Measurements from ENCODE around the gene FUBP3. TPM values are rescaled to one million over a fixed set of nuclear protein-coding genes. Genes with fewer than 3 reads are reported as not detected.

FUBP3 gene
- total and polyA plus RNA-seq, 3 donors from 2014 or later, result 59.4 to 88.7 (median 85.3) TPM

DNA sequence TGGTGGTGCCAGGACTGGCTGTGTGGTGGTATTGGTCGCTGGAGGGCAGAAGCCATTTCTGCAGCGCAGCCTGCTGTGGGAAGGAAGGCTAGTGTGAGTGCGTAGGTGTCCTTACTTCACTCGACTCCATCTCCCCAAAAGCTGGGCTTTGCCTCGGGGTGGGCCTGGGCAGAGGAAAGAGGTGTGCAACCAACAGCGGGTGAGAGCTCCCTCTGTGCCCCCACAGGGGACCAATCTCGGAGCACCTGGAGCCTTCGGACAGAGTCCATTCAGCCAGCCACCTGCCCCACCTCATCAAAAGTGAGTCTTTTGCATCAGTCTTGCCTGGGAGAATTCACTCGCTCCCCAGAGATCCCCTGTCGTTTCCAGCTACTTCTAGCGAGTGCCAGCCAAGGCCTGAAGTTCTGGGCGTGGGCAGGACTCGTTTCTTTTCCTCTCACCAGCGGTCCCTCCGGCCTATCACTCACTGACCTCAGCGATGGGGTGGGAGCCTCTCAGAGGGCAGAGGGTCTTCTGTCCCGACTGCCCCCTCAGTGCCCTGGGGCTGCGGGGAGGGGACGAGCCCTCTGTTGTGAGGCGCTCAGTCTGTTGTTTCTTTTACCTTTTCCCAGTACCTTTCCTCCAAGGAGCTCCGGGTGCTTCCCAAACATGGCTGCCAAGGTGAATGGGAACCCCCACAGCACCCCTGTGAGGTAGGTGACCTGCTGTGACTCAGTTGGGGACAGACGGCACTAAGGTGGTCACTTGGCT lies 52.1 kb downstream of the FUBP3 start:
- Histone ChIP-seq H3K9me3 (no peaks in the 10 kb centered on the region), H3K36me3 (ENCODE audit: low read depth, missing control alignments) (peaks cover 4% of the 10 kb centered on the region), H3K27me3 (no peaks in the 10 kb centered on the region), H3K4me3 (no peak overlapping the region), H3K27ac (no peak overlapping the region), H3K4me1 (no peaks in the 10 kb centered on the region)
- WGBS, 2 donors, result 90 to 98% methylated on average over 16 to 22 of the region's 22 CpGs
- intact Hi-C loops (cut with DNase I; ENCODE audit: low total_unique reads), result no loop called here
- no peak for DNase-seq
- TF ChIP-seq CTCF (IDR thresholded peaks at IDR 0.05) (no peak), POLR2A (IDR thresholded peaks at IDR 0.05) (no peak)

DNA sequence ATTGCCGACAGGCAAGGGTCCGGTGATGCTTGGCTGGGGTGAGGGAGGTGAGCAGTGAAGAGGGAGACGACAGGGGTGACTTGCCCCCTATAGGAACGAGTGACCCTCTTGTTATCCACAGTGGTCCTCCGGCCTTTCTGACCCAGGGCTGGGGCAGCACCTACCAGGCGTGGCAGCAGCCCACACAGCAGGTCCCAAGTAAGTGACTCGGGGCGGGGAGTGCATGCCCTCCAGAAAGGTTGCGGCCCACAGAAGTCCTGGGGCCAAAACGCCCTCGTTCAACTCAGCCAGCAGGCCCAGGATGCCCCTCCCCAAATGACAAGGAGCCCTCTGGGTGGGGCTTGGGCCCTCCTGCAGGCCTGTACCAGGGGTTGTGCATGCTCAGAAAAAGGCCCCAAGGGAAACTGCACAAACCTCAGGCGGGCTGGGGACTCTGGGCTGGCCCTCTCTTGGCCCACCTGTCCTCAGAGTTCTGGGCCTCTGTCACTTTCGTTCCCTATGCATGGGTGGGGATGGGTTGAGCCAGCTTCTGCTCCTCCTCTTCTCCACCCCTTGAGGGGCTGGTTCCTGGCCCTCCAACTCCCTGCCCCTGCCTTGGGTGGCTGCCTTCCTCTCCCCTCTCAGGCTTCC lies 52.8 kb downstream of the FUBP3 start:
- Histone ChIP-seq H3K27me3 (no peaks in the 10 kb centered on the region), H3K27ac (no peak overlapping the region), H3K9me3 (no peaks in the 10 kb centered on the region), H3K4me1 (no peaks in the 10 kb centered on the region), H3K4me3 (no peak overlapping the region), H3K36me3 (ENCODE audit: low read depth, missing control alignments) (peaks cover 3% of the 10 kb centered on the region)
- no peak for DNase-seq
- TF ChIP-seq CTCF (IDR thresholded peaks at IDR 0.05) (no peak), POLR2A (IDR thresholded peaks at IDR 0.05) (no peak)
- intact Hi-C loops (cut with DNase I; ENCODE audit: low total_unique reads), result no loop called here
- WGBS, 2 donors, result 86 to 98% methylated on average over 10 to 13 of the region's 13 CpGs

- DNase-seq, result no peak
- TF ChIP-seq POLR2A (IDR thresholded peaks at IDR 0.05), result no peak
- Histone ChIP-seq H3K36me3 (ENCODE audit: low read depth, missing control alignments) (peaks cover 3% of the 10 kb centered on the region), H3K9me3 (no peaks in the 10 kb centered on the region), H3K27me3 (no peaks in the 10 kb centered on the region), H3K27ac (no peak overlapping the region), H3K4me3 (no peak overlapping the region), H3K4me1 (no peaks in the 10 kb centered on the region)
- 93% methylated on average over 7 of the region's 7 CpGs for WGBS, 2 donors
- intact Hi-C loops (cut with DNase I; ENCODE audit: low total_unique reads), result no loop called here
These were observed 53.5 kb downstream of the FUBP3 start for GRCh38 chr9:130632841-130633240.

DNA sequence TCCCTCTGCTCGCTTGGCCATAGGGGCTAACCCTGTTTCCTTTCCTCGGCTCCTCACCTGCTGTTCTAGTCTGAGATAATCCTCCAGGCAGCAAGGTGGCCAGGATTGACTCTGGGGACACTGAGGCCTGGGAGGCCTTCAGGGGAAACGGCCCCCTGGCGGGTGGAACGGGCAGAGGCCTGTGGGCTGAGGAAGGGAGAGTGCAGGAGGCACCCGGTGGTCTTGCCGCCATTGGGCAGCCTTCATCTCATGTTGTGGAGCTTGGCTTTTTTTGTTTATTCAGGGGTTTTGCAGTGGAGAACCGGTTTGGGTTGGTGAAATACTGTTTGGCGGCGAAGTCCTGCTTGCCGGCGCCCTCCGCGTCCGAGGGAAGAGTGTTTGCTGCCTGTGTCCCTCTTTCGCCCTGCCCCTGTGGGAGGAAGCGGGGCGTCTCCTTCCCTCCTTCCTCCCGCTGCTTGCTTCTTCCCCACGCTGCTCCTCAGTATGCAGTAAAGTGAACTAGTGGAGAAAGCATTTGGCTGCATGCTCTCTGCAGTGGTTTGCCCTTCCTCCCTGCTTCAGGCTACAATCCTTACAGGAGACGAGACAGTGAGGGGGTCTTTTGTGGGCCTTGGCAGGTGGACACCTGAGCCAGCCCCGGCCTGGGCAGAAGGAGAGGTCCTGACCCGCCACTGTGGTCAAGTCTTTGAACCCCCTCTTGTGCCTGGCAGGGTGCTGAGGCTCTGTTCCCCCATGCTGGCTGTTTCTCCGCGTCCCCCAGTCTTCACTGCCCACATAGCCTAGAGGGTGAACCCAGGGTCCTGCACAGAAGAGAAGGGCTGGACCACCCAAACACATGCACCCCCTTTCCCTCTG lies 54.2 kb downstream of the FUBP3 start:
- H3K9me3 ChIP-seq, result no peaks in the 10 kb centered on the region
- no peak for TF ChIP-seq POLR2A (IDR thresholded peaks at IDR 0.05)
- TF ChIP-seq CTCF (IDR thresholded peaks at IDR 0.05), result no peak
- peaks cover 3% of the 10 kb centered on the region for H3K36me3 ChIP-seq (ENCODE audit: low read depth, missing control alignments)
- WGBS, 2 donors, result 90 to 92% methylated on average over 23 to 25 of the region's 25 CpGs
- DNase-seq, result no peak
- no peaks in the 10 kb centered on the region for H3K27me3 ChIP-seq
- H3K4me3 ChIP-seq, result no peak overlapping the region
- H3K27ac ChIP-seq, result no peak overlapping the region
- intact Hi-C loops (cut with DNase I; ENCODE audit: low total_unique reads), result no loop called here
- H3K4me1 ChIP-seq, result no peaks in the 10 kb centered on the region

- Histone ChIP-seq H3K27ac (no peak overlapping the region), H3K9me3 (no peaks in the 10 kb centered on the region), H3K36me3 (ENCODE audit: low read depth, missing control alignments) (peaks cover 3% of the 10 kb centered on the region), H3K27me3 (no peaks in the 10 kb centered on the region), H3K4me1 (no peaks in the 10 kb centered on the region), H3K4me3 (no peak overlapping the region)
- no peak for DNase-seq
- intact Hi-C loops (cut with DNase I; ENCODE audit: low total_unique reads), result no loop called here
- TF ChIP-seq POLR2A (IDR thresholded peaks at IDR 0.05) (no peak), CTCF (IDR thresholded peaks at IDR 0.05) (no peak)
- WGBS, 2 donors, result 76 to 86% methylated on average over 7 to 14 of the region's 14 CpGs
These were observed 54.9 kb downstream of the FUBP3 start for GRCh38 chr9:130634191-130634768.
